ENCODE results near the gene SLC44A5.

- no peak for TF ChIP-seq POLR2A (IDR thresholded peaks at IDR 0.05)
- TF ChIP-seq CTCF (IDR thresholded peaks at IDR 0.05) = peak; percentile 28 to 88 (median 65)
Observed at GRCh38 chr1:75203415-75204277, 407.3 kb downstream of the SLC44A5 start.
